Testis (tissue), 3 donors: ENCODE results near the gene MAGEA2B. TPM values are rescaled to one million over a fixed set of nuclear protein-coding genes. Genes with fewer than 3 reads are reported as not detected.
"Not testable (repeated sequence)": the region's sequence is repeated elsewhere in the genome, so short reads cannot be mapped to it uniquely, and the experiment has no call there.

ENCODE experiments used
- DNase-seq: peaks from one replicate; pipeline ENCODE4 v3.0.0-alpha.2; 2019
- H3K27ac ChIP-seq, 2 donors: fragments of 200-600 bp; sonication (generic); one replicate each; pipeline ENCODE4 v1.5.1; 2019
- H3K27me3 ChIP-seq: fragments of 200-600 bp; sonication (generic); one replicate; pipeline ENCODE4 v1.5.1; 2019
- H3K36me3 ChIP-seq: fragments of 200-600 bp; sonication (generic); one replicate; pipeline ENCODE4 v1.5.1; 2017; ENCODE audit warnings: low read depth; ENCODE audit errors: missing control alignments
- H3K4me1 ChIP-seq: fragments of 200-600 bp; sonication (generic); one replicate; pipeline ENCODE4 v1.5.1; 2019
- H3K4me3 ChIP-seq, 2 donors: fragments of 200-600 bp; sonication (generic); one replicate each; pipeline ENCODE4 v1.5.1; 2017 to 2019
- H3K9me3 ChIP-seq: fragments of 200-600 bp; sonication (generic); one replicate; pipeline ENCODE4 v1.5.1; 2017
- POLR2A ChIP-seq: fragments of 450-650 bp; IDR thresholded peaks from one replicate; pipeline ENCODE4 v1.6.1; 2017; ENCODE audit warnings: antibody characterized with exemption, mild to moderate bottlenecking, moderate library complexity
- WGBS, 2 donors: methylation state at CpG; one replicate each; pipeline ENCODE4 v1.1.5; 2018; 5-methylcytosine and 5-hydroxymethylcytosine counted together
- intact Hi-C: fragments of 100-400 bp; cut with DNase I; formaldehyde crosslinking; loops from one replicate; pipeline ENCODE4 v1.15.1; 2023; ENCODE audit warnings: low total_unique reads
- polyA plus RNA-seq: library from polyadenylated mRNA; stranded (reverse); fragments of 350-450 nt; fragmentation: Illumina TruSeq; extraction: RNeasy Lipid Tissue Mini Kit (QIAGEN cat#74804); gene quantifications from one replicate; pipeline ENCODE4 v1.2.3, GENCODE V29; 2014; ENCODE audit warnings: low read depth, low replicate concordance; ENCODE audit not compliant: insufficient read depth
- total RNA-seq, 2 donors: library from RNA; depleted of rRNA; stranded (reverse); fragments of >200 nt; gene quantifications; one replicate each; pipeline ENCODE4 v1.2.3, GENCODE V29; 2016
- TF ChIP-seq, protein P1 (sequence below), 3 experiments: fragments of 450-650 bp in 2 of 3; fragments of 200-600 bp in 1 of 3; sonication (generic) in 1 of 3; IDR thresholded peaks; one replicate each; pipeline ENCODE4 v1.5.1; 2016 to 2019; ENCODE audit warnings: antibody characterized with exemption in 3 of 3, mild to moderate bottlenecking in 2 of 3, moderate library complexity in 1 of 3

MAGEA2B gene
- total and polyA plus RNA-seq, 3 donors from 2014 or later, result 2.1 to 8.6 (median 4.9) TPM

DNA sequence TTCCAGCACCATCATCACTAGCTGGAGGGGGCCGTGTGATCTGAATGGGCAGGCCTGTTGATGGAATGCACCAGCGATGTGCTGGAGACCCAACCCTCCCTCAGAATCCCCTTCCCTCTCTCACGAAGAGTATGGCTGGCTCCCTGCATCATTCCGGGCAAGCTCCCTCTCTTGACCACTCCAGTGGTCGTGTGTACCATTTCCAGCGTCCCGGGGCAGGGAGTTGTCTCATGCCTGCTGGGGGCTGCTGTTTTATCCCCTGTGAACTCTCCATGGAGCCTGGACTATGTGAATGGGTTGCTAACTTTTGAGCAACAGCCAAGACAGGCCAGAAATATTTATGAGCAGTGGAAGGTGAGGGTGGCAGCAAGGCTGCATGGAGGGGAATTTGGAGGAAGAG is 11.0 kb downstream of the MAGEA2B start:
- no peaks in the 10 kb centered on the region for H3K4me1 ChIP-seq
- no peaks in the 10 kb centered on the region for H3K27me3 ChIP-seq
- no peaks in the 10 kb centered on the region for H3K36me3 ChIP-seq
- H3K27ac ChIP-seq, result no peak overlapping the region
- no peak for TF ChIP-seq POLR2A
- TF ChIP-seq, protein P1, sequence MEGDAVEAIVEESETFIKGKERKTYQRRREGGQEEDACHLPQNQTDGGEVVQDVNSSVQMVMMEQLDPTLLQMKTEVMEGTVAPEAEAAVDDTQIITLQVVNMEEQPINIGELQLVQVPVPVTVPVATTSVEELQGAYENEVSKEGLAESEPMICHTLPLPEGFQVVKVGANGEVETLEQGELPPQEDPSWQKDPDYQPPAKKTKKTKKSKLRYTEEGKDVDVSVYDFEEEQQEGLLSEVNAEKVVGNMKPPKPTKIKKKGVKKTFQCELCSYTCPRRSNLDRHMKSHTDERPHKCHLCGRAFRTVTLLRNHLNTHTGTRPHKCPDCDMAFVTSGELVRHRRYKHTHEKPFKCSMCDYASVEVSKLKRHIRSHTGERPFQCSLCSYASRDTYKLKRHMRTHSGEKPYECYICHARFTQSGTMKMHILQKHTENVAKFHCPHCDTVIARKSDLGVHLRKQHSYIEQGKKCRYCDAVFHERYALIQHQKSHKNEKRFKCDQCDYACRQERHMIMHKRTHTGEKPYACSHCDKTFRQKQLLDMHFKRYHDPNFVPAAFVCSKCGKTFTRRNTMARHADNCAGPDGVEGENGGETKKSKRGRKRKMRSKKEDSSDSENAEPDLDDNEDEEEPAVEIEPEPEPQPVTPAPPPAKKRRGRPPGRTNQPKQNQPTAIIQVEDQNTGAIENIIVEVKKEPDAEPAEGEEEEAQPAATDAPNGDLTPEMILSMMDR (IDR thresholded peaks at IDR 0.05), result no peak
- intact Hi-C loops, result no loop called here
- WGBS, 2 donors, result 88 to 93% methylated on average over 4 to 7 of the region's 7 CpGs
- no peak for DNase-seq
- H3K4me3 ChIP-seq, result no peak overlapping the region
- no peaks in the 10 kb centered on the region for H3K9me3 ChIP-seq

DNA sequence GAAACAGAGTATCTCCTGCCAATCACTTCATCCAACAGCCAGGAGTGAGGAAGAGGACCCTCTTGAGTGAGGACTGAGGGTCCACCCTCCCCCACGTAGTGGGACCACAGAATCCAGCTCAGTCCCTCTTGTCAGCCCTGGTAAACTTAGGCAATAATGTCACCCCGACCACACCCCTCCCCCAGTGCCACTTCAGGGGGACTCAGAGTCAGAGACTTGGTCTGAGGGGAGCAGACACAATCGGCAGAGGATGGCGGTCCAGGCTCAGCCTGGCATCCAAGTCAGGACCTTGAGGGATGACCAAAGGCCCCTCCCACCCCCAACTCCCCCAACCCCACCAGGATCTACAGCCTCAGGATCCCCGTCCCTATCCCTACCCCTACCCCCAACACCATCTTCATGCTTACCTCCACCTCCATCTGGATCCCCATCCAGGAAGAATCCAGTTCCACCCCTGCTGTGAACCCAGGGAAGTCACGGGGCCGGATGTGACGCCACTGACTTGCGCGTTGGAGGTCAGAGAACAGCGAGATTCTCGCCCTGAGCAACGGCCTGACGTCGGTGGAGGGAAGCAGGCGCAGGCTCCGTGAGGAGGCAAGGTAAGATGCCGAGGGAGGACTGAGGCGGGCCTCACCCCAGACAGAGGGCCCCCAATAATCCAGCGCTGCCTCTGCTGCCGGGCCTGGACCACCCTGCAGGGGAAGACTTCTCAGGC is 19.0 kb downstream of the MAGEA2B start, which contains the start of the genes CSAG1 and MAGEA12:
Gene CSAG1, minus strand, starts transcription at position 461 of the 715 bp plus-strand sequence. CDS start 1,261 bp downstream, outside the sequence.
Gene MAGEA12, plus strand, starts transcription at position 497 of the 715 bp plus-strand sequence. CDS start 2,405 bp downstream, outside the sequence.
- no peak for TF ChIP-seq POLR2A
- TF ChIP-seq, protein P1 (IDR thresholded peaks at IDR 0.05), result no peak
- intact Hi-C loops, result no loop called here
- H3K36me3 ChIP-seq, result no peaks in the 10 kb centered on the region
- no peak within 1 kb of the TSS for H3K4me3 ChIP-seq
- no peaks in the 10 kb centered on the region for H3K4me1 ChIP-seq
- WGBS, 2 donors, result 83 to 90% methylated on average over 4 to 5 of the region's 21 CpGs
- H3K27ac ChIP-seq, result no peak within 1 kb of the TSS
- DNase-seq, result peak; percentile 57
- no peaks in the 10 kb centered on the region for H3K9me3 ChIP-seq
- no peaks in the 10 kb centered on the region for H3K27me3 ChIP-seq

DNA sequence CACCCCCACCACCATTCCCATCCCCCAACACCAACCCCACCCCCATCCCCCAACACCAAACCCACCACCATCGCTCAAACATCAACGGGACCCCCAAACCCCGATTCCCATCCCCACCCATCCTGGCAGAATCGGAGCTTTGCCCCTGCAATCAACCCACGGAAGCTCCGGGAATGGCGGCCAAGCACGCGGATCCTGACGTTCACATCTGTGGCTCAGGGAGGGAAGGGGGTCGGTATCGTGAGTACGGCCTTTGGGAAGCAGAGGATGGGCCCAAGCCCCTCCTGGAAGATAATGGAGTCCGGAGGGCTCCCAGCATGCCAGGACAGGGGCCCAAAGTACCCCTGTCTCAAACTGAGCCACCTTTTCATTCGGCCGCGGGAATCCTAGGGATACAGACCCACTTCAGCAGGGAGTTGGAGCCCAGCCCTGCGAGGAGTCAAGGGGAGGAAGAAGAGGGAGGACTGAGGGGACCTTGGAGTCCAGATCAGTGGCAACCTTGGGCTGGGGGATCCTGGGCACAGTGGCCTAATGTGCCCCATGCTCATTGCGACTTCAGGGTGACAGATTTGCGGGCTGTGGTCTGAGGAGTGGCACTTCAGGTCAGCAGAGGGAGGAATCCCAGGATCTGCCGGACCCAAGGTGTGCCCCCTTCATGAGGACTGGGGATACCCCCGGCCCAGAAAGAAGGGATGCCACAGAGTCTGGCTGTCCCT is 19.9 kb downstream of the MAGEA2B start:
- H3K36me3 ChIP-seq, H3K9me3 ChIP-seq, intact Hi-C loops, H3K4me1 ChIP-seq, H3K4me3 ChIP-seq, DNase-seq, H3K27me3 ChIP-seq, H3K27ac ChIP-seq: not testable (repeated sequence)
- WGBS, 2 donors, result 69 to 87% methylated on average over 9 of the region's 22 CpGs

DNA sequence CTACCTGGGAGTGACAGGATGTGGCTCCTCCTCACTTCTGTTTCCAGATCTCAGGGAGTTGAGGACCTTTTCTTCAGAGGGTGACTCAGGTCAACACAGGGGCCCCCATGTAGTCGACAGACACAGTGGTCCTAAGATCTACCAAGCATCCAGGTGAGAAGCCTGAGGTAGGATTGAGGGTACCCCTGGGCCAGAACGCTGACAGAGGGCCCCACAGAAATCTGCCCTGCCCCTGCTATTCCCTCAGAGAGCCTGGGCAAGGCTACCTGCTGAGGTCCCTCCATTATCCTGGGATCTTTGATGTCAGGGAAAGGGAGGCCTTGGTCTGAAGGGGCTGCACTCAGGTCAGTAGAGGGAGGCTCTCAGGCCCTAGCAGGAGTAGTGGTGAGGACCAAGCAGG is 20.7 kb downstream of the MAGEA2B start:
- DNase-seq, result no peak
- 94% methylated on average over 2 of the region's 2 CpGs; no CpG with 5 or more reads in 1 of the 2 donors for WGBS, 2 donors
- TF ChIP-seq, protein P1 (IDR thresholded peaks at IDR 0.05), result no peak
- TF ChIP-seq POLR2A, result no peak

DNA sequence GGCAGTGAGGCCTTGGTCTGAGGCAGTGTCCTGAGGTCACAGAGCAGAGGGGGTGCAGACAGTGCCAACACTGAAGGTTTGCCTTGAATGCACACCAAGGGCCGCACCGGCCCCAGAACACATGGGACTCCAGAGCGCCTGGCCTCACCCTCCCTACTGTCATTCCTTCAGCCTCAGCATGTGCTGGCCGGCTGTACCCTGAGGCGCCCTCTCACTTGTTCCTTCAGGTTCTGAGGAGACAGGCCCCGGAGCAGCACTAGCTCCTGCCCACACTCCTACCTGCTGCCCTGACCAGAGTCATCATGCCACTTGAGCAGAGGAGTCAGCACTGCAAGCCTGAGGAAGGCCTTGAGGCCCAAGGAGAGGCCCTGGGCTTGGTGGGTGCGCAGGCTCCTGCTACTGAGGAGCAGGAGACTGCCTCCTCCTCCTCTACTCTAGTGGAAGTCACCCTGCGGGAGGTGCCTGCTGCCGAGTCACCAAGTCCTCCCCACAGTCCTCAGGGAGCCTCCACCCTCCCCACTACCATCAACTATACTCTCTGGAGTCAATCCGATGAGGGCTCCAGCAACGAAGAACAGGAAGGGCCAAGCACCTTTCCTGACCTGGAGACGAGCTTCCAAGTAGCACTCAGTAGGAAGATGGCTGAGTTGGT is 21.6 kb downstream of the MAGEA2B start:
- H3K27me3 ChIP-seq, result no peaks in the 10 kb centered on the region
- TF ChIP-seq POLR2A, result no peak
- TF ChIP-seq, protein P1 (IDR thresholded peaks at IDR 0.05), result no peak
- H3K4me3 ChIP-seq, result no peak overlapping the region
- no peak for DNase-seq
- WGBS, 2 donors, result 100% methylated on average over 7 of the region's 12 CpGs; no CpG with 5 or more reads in 1 of the 2 donors
- H3K36me3 ChIP-seq, result no peaks in the 10 kb centered on the region
- intact Hi-C loops, result no loop called here
- H3K27ac ChIP-seq, result no peak overlapping the region
- no peaks in the 10 kb centered on the region for H3K4me1 ChIP-seq
- H3K9me3 ChIP-seq, result no peaks in the 10 kb centered on the region

More for the DNA sequence above, 20.7 kb downstream of the MAGEA2B start:
- intact Hi-C loops, result no loop called here
- no peaks in the 10 kb centered on the region for H3K27me3 ChIP-seq
- no peaks in the 10 kb centered on the region for H3K4me1 ChIP-seq
- H3K36me3 ChIP-seq, result no peaks in the 10 kb centered on the region
- H3K27ac ChIP-seq, result no peak overlapping the region
- no peaks in the 10 kb centered on the region for H3K9me3 ChIP-seq
- H3K4me3 ChIP-seq, result no peak overlapping the region

DNA sequence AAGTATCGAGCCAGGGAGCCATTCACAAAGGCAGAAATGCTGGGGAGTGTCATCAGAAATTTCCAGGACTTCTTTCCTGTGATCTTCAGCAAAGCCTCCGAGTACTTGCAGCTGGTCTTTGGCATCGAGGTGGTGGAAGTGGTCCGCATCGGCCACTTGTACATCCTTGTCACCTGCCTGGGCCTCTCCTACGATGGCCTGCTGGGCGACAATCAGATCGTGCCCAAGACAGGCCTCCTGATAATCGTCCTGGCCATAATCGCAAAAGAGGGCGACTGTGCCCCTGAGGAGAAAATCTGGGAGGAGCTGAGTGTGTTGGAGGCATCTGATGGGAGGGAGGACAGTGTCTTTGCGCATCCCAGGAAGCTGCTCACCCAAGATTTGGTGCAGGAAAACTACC is 22.1 kb downstream of the MAGEA2B start:
- DNase-seq, H3K9me3 ChIP-seq, H3K27me3 ChIP-seq, intact Hi-C loops, H3K36me3 ChIP-seq, H3K4me3 ChIP-seq, H3K4me1 ChIP-seq, H3K27ac ChIP-seq: not testable (repeated sequence)
- 89% methylated on average over 12 of the region's 12 CpGs; no CpG with 5 or more reads in 1 of the 2 donors for WGBS, 2 donors
